ENCODE data around the gene HAP1. TPM values are rescaled to one million over a fixed set of nuclear protein-coding genes. Genes with fewer than 3 reads are reported as not detected.

HAP1 gene
- total and polyA plus RNA-seq, 2 of the 8 experiments (the other 6 are each of a cell fraction or from before 2014, with no cell fraction given): 2.3 to 3.6 TPM

DNA sequence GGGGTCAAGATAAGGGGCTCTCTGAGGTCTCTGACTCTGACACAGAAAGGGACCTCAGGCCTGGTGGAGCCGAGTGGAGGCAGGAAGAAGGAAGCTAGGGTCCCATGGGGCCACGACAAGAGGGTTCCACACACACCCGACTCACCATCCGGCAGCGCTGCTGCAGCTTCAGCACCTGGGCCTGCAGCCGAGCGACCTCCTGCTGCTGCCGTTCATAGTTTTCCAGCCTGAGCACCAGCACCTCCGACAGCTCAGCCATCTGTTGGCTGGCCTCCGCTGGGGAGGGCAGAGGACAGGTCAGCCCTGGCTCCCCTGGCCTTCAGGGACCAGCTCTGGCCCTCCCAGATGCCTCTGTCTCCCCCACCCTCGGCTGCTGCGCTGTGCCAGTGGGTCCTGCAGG, 6.4 kb downstream of the HAP1 start:
- Histone ChIP-seq H3K14ac (ENCODE audit: insufficient read length) (no peak overlapping the region), H3K9me3 (ENCODE audit: insufficient read depth in 2 of 2, low read depth in 1 of 2, low read length in 1 of 2) (no peaks in the 10 kb centered on the region), H3K79me1 (ENCODE audit: low read depth, low read length) (no peaks in the 10 kb centered on the region), H2BK120ac (replicated peaks; ENCODE audit: low read depth, low read length) (no peak overlapping the region), H3K36me3 (ENCODE audit: control insufficient read depth in 2 of 4, insufficient read depth in 4 of 4, low read length in 3 of 4) (no peaks in the 10 kb centered on the region), H2AK5ac (ENCODE audit: low read depth, low read length) (no peak overlapping the region), H3K23me2 (ENCODE audit: low read depth, low read length) (no peaks in the 10 kb centered on the region), H2AFZ (ENCODE audit: low read length) (no peak overlapping the region), H3K9ac (replicated peaks in 1 of 4; ENCODE audit: extremely low read depth in 1 of 4, low read depth in 3 of 4, low read length in 3 of 4) (no peak overlapping the region), H4K20me1 (replicated peaks in 1 of 2; ENCODE audit: control insufficient read depth in 1 of 2, insufficient read depth in 2 of 2, low read length in 2 of 2) (peaks cover 2 to 5% of the 10 kb centered on the region in 2 experiments), H3K56ac (replicated peaks; ENCODE audit: insufficient read length, low read depth, low read length) (no peak overlapping the region), H3K79me2 (ENCODE audit: control insufficient read depth in 1 of 2, insufficient read depth in 2 of 2, low read length in 2 of 2) (no peaks in the 10 kb centered on the region), H2BK15ac (ENCODE audit: low read length) (no peak overlapping the region), H3K4me1 (replicated peaks in 1 of 4; ENCODE audit: control insufficient read depth in 3 of 4, insufficient read depth in 4 of 4, low read length in 3 of 4) (no peaks in the 10 kb centered on the region; a peak in 2 of 7 replicates), H3K27me3 (replicated peaks in 1 of 4; ENCODE audit: control insufficient read depth in 3 of 4, extremely low read depth in 1 of 4, insufficient read depth in 3 of 4, low read length in 3 of 4) (peaks cover 5 to 22% (median 18%) of the 10 kb centered on the region in 4 experiments), H3K4me3 (ENCODE audit: extremely low read depth in 1 of 4, insufficient read depth in 2 of 4, low read depth in 3 of 4, low read length in 4 of 4) (no peak overlapping the region), H3K23ac (ENCODE audit: insufficient read length) (no peak overlapping the region), H2BK12ac (ENCODE audit: low read depth, low read length) (no peak overlapping the region), H2BK20ac (ENCODE audit: low read length) (no peak overlapping the region), H3K4me2 (ENCODE audit: insufficient read depth in 1 of 2, low read depth in 2 of 2, low read length in 2 of 2) (no peak overlapping the region), H3K4ac (replicated peaks; ENCODE audit: insufficient read length, low read depth, low read length) (no peak overlapping the region), H4K91ac (replicated peaks; ENCODE audit: insufficient read length, low read length) (no peak overlapping the region), H3K27ac (ENCODE audit: low read depth, low read length) (no peak overlapping the region), H4K5ac (ENCODE audit: insufficient read length, low read depth, low read length) (no peak overlapping the region), H3K18ac (ENCODE audit: extremely low read depth, low read length) (no peak overlapping the region), H2BK5ac (ENCODE audit: low read depth, low read length) (no peak overlapping the region), H4K8ac (ENCODE audit: extremely low read depth, insufficient read depth, low read length) (no peak overlapping the region)
- FAIRE-seq (no peak), DNase-seq (ENCODE audit: low read depth in 1 of 2, low spot score in 2 of 2) (no peak)
- ChIA-PET POLR2A (ENCODE audit: partially characterized antibody) (interaction anchor here (0.7 to 18.3 kb wide), 4 partner anchors 10 to 190 kb away, joined by 3 to 215 read pairs (median 4); partner anchors contain the start of gene EIF1), CTCF (ENCODE audit: partially characterized antibody) (interaction anchor here (1.3 to 2.1 kb wide), 3 partner anchors 9 to 32 kb away, joined by 3 to 7 read pairs (median 5); no protein-coding TSS in a partner anchor)
- 77% methylated on average over 12 of the region's 12 CpGs; no CpG with 5 or more reads in 1 of the 2 experiments for WGBS, 2 experiments (ENCODE audit: extremely low coverage in 1 of 2, insufficient coverage in 1 of 2, insufficient read length in 1 of 2, insufficient replicate concordance in 2 of 2, low coverage in 1 of 2, low lambda C conversion rate in 2 of 2, missing lambda C conversion rate in 1 of 2)
- TF ChIP-seq PHF8 (conservative IDR thresholded peaks at IDR 0.05; ENCODE audit: low read depth, low read length): no peak

All from H1 (cell line).